Endothelial cell of umbilical vein (primary cell): Measurements from ENCODE around the gene GLRX.

ENCODE experiments used
- EZH2 ChIP-seq: IDR thresholded peaks from 2 replicates; pipeline ENCODE4 v1.6.1; 2012; ENCODE audit warnings: borderline replicate concordance, low read depth, mild to moderate bottlenecking, moderate library complexity, low read length, inconsistent platforms; ENCODE audit not compliant: severe bottlenecking
- POLR2AphosphoS5 ChIP-seq: IDR thresholded peaks from 2 replicates; pipeline ENCODE4 v1.6.1; 2012; ENCODE audit warnings: low read depth, mild to moderate bottlenecking, control low read depth, low read length, moderate library complexity; ENCODE audit not compliant: insufficient read depth
- TF ChIP-seq, protein P1 (sequence below), 2 donors: IDR thresholded peaks; 1 replicate in 1 of 2; 2 replicates in 1 of 2; pipeline ENCODE4 v1.5.1; 2011; ENCODE audit warnings: low read length in 2 of 2, mild to moderate bottlenecking in 2 of 2, moderate library complexity in 2 of 2, control low read depth in 1 of 2, inconsistent platforms in 1 of 2, low read depth in 1 of 2; ENCODE audit not compliant: insufficient read depth in 1 of 2; ENCODE audit errors: extremely low read depth in 1 of 2

DNA sequence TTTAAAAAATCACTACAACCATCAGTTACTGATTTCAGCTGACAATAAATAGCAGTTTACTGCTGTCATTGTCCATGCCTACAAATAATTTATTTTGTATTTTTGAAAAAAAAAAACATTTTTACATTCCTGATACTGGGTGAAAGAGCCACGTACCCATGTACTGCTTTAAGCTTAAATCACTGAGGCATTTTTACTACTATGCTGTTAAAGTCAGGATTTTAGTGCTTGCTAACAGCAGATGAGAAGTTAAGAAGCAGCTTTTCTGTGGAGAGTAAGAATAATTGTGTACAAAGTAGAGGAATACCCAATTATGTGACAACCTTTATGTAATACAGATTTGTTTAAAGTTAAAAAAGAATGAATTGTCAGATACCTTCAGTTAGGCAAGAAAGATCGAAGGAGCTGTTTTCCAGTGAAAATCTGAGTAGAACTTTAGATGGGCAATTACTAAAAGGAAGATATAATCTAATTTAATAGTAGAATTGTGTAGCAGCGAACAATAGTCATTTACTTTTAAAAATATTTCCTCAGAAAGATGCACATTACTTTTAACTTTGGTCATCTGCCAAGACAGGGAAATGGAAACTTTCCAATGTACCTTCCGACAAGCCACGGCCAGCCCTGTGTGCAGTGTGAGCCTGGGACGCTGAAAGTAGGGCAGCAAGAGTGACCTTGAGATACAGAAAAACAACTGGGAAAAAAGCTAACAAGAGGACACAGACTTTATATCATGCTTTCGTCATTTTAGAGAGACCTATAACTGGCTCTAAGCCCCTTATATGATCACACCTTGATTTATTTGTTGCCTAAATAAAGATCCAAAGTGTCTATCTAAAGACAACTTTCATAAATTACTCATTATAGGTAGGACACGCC is 51.5 kb downstream of the GLRX start:
- TF ChIP-seq EZH2, result no peak
- TF ChIP-seq, protein P1, sequence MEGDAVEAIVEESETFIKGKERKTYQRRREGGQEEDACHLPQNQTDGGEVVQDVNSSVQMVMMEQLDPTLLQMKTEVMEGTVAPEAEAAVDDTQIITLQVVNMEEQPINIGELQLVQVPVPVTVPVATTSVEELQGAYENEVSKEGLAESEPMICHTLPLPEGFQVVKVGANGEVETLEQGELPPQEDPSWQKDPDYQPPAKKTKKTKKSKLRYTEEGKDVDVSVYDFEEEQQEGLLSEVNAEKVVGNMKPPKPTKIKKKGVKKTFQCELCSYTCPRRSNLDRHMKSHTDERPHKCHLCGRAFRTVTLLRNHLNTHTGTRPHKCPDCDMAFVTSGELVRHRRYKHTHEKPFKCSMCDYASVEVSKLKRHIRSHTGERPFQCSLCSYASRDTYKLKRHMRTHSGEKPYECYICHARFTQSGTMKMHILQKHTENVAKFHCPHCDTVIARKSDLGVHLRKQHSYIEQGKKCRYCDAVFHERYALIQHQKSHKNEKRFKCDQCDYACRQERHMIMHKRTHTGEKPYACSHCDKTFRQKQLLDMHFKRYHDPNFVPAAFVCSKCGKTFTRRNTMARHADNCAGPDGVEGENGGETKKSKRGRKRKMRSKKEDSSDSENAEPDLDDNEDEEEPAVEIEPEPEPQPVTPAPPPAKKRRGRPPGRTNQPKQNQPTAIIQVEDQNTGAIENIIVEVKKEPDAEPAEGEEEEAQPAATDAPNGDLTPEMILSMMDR (IDR thresholded peaks at IDR 0.05; ENCODE audit: extremely low read depth in 1 of 2, insufficient read depth in 1 of 2, low read depth in 1 of 2, low read length in 2 of 2), result no peak
- TF ChIP-seq POLR2AphosphoS5, result no peak
